Dedifferentiated amniotic fluid mesenchymal stem cell (primary cell): ENCODE measurements around the gene ALAD.
A peak's percentile ranks its signal among the peaks of the same experiment; 100 is the strongest.

Experiments used
- DNase-seq: peaks from one replicate; pipeline ENCODE4 v3.0.0-alpha.2; 2016; ENCODE audit errors: extremely low spot score

Gene ALAD

GRCh38 chr9:113349066-113349444, 52.0 kb downstream of the ALAD start:
- no peak for DNase-seq

- no peak for DNase-seq
Observed at GRCh38 chr9:113348437-113348836, 52.6 kb downstream of the ALAD start.

GRCh38 chr9:113345671-113346070, 55.4 kb downstream of the ALAD start:
- DNase-seq, result no peak

GRCh38 chr9:113345190-113345589, 55.9 kb downstream of the ALAD start:
- DNase-seq, result no peak

- DNase-seq, result peak; percentile 22
Observed at GRCh38 chr9:113343732-113344231, 57.3 kb downstream of the ALAD start.

- no peak for DNase-seq
Observed at GRCh38 chr9:113341712-113342410, 59.2 kb downstream of the ALAD start.

GRCh38 chr9:113340011-113340699, 60.9 kb downstream of the ALAD start, which contains the start of gene WDR31:
Gene WDR31 (minus strand): TSS chr9:113340275. CDS start chr9:113332022, 8,253 bp downstream.
- DNase-seq, result peak; percentile 79

GRCh38 chr9:113337714-113338113, 63.4 kb downstream of the ALAD start:
- DNase-seq, result no peak
